Measurements from ENCODE around the gene AKT3. TPM values are rescaled to one million over a fixed set of nuclear protein-coding genes. Genes with fewer than 3 reads are reported as not detected.
"Not testable (repeated sequence)": the region's sequence is repeated elsewhere in the genome, so short reads cannot be mapped to it uniquely, and the experiment has no call there.

Gene AKT3
- total and polyA plus RNA-seq, 5 donors from 2014 or later, result 0.81 to 84.2 (median 2.8) TPM

DNA sequence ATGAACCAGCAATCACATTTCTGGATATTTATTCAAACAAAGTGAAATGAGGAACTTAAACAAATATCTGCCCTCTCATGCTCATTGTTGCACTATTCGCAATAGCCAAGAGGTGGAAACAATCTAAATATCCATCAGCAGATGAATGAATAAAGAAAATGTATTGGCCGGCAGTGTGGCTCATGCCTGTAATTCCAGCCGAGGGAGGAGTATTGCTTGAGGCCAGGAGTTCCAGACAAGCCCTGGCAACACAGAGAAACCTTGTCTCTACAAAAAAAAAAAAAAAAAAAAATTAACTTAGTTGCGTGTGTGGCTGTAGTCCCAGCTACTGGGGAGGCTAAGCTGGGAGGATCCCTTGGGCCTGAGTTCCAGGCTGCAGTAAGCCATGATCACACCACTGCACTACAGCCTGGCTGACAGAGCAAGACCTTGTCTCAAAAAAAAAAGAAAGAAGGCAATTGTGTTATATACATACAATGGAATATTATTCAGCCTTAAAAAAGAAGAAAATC lies 191.4 kb downstream of the AKT3 start:
- no peak for ATAC-seq (ENCODE audit: low read depth in 2 of 2)
- H3K4me3 ChIP-seq (ENCODE audit: low read depth, low read length), result no peak overlapping the region
- H3K27me3 ChIP-seq (ENCODE audit: control insufficient read depth, insufficient read depth, low read length), result no peaks in the 10 kb centered on the region
- Mint-ChIP-seq H3K27me3 (no peaks in the 10 kb centered on the region), H3K4me3 (no peak overlapping the region), H3K36me3 (peaks cover 29% of the 10 kb centered on the region), H3K4me1 (peaks cover 0 to 13% (median 7%) of the 10 kb centered on the region in 4 donors), H3K9me3 (peaks cover 0 to 5% (median 3%) of the 10 kb centered on the region in 7 donors), H3K27ac (no peak overlapping the region)
- H3K36me3 ChIP-seq (ENCODE audit: control insufficient read depth, insufficient read depth, low read length), result peaks cover 11% of the 10 kb centered on the region
- no peaks in the 10 kb centered on the region for H3K9me3 ChIP-seq (ENCODE audit: control insufficient read depth in 2 of 2, low read length in 2 of 2)
- H3K4me1 ChIP-seq (ENCODE audit: control insufficient read depth, insufficient read depth, low read length, poor library complexity, severe bottlenecking), result no peaks in the 10 kb centered on the region
- no peak overlapping the region for H3K27ac ChIP-seq (ENCODE audit: insufficient read depth, low read length, poor library complexity, severe bottlenecking)
- no peak for DNase-seq

- ATAC-seq (ENCODE audit: low read depth in 2 of 2) (no peak), DNase-seq (no peak)
- H3K27me3 Mint-ChIP-seq, result no peaks in the 10 kb centered on the region
- Histone ChIP-seq H3K4me1 (ENCODE audit: control insufficient read depth, insufficient read depth, low read length, poor library complexity, severe bottlenecking) (no peaks in the 10 kb centered on the region), H3K27me3 (ENCODE audit: control insufficient read depth, insufficient read depth, low read length) (no peaks in the 10 kb centered on the region), H3K4me3 (ENCODE audit: low read depth, low read length) (no peak overlapping the region), H3K27ac (ENCODE audit: insufficient read depth, low read length, poor library complexity, severe bottlenecking) (no peak overlapping the region), H3K9me3 (ENCODE audit: control insufficient read depth in 2 of 2, low read length in 2 of 2) (no peaks in the 10 kb centered on the region), H3K36me3 (ENCODE audit: control insufficient read depth, insufficient read depth, low read length) (peaks cover 6% of the 10 kb centered on the region)
- H3K27ac Mint-ChIP-seq, result no peak overlapping the region
- H3K4me3 Mint-ChIP-seq, result no peak overlapping the region
- peaks cover 0 to 15% (median 7%) of the 10 kb centered on the region in 4 donors for H3K4me1 Mint-ChIP-seq
- peaks cover 0 to 7% (median 3%) of the 10 kb centered on the region in 7 donors for H3K9me3 Mint-ChIP-seq
- peaks cover 24% of the 10 kb centered on the region for H3K36me3 Mint-ChIP-seq
These were observed 192.2 kb downstream of the AKT3 start for GRCh38 chr1:243657793-243658192.

DNA sequence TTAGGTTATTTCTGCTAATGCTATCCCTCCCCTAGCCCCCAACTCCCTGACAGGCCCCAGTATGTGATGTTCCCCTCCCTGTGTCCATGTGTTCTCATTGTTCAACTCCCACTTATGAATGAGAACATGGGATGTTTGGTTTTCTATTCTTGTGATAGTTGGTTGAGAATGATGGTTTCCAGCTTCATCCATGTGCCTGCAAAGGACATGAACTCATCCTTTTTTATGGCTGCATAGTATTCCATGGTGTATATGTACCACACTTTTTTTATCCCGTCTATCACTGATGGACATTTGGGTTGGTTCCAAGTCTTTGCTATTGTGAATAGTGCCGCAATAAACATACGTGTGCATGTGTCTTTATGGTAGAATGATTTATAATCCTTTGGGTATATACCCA lies 200.5 kb downstream of the AKT3 start:
- not testable (repeated sequence) for H3K27ac ChIP-seq (ENCODE audit: insufficient read depth, low read length, poor library complexity, severe bottlenecking); H3K27me3 Mint-ChIP-seq; H3K4me3 ChIP-seq (ENCODE audit: low read depth, low read length); ATAC-seq (ENCODE audit: low read depth in 2 of 2); H3K36me3 ChIP-seq (ENCODE audit: control insufficient read depth, insufficient read depth, low read length); H3K4me3 Mint-ChIP-seq; DNase-seq; H3K27me3 ChIP-seq (ENCODE audit: control insufficient read depth, insufficient read depth, low read length); H3K9me3 Mint-ChIP-seq; H3K9me3 ChIP-seq (ENCODE audit: control insufficient read depth in 2 of 2, low read length in 2 of 2); H3K27ac Mint-ChIP-seq; H3K4me1 Mint-ChIP-seq; H3K4me1 ChIP-seq (ENCODE audit: control insufficient read depth, insufficient read depth, low read length, poor library complexity, severe bottlenecking)
- peaks cover 34% of the 10 kb centered on the region for H3K36me3 Mint-ChIP-seq

- Mint-ChIP-seq H3K4me1 (no peaks in the 10 kb centered on the region), H3K36me3 (peaks cover 36% of the 10 kb centered on the region), H3K27me3 (no peaks in the 10 kb centered on the region), H3K4me3 (no peak overlapping the region), H3K27ac (no peak overlapping the region), H3K9me3 (peaks cover 0 to 5% (median 0%) of the 10 kb centered on the region in 7 donors)
- DNase-seq, result no peak
- H3K9me3 ChIP-seq (ENCODE audit: control insufficient read depth in 2 of 2, low read length in 2 of 2), result no peaks in the 10 kb centered on the region
- ATAC-seq (ENCODE audit: low read depth in 2 of 2), result no peak
- no peak overlapping the region for H3K4me3 ChIP-seq (ENCODE audit: low read depth, low read length)
- H3K27me3 ChIP-seq (ENCODE audit: control insufficient read depth, insufficient read depth, low read length), result no peaks in the 10 kb centered on the region
- H3K36me3 ChIP-seq (ENCODE audit: control insufficient read depth, insufficient read depth, low read length), result peaks cover 9% of the 10 kb centered on the region
- no peaks in the 10 kb centered on the region for H3K4me1 ChIP-seq (ENCODE audit: control insufficient read depth, insufficient read depth, low read length, poor library complexity, severe bottlenecking)
- no peak overlapping the region for H3K27ac ChIP-seq (ENCODE audit: insufficient read depth, low read length, poor library complexity, severe bottlenecking)
These were observed 203.2 kb downstream of the AKT3 start for GRCh38 chr1:243646841-243647240.

DNA sequence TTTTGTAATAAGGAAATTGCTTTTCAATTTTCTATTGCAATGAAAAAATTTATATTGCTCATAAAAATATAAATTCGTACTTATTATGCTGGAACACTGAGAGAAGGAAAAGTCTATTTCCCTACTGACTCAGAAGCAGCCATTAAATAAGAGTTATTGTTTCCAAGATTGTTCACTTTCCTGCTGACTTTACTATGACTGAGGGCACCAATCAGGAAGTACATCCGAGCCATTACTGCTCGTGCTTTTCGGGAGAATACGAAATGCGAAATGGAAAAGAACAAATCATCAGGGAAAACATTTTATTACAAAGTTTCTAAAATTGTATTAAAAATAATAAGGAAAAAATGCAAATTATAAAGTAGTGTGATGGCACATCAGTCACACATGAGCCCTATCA lies 204.8 kb downstream of the AKT3 start:
- ATAC-seq (ENCODE audit: low read depth in 2 of 2) (no peak), DNase-seq (no peak)
- no peaks in the 10 kb centered on the region for H3K4me1 Mint-ChIP-seq
- H3K36me3 Mint-ChIP-seq, result peaks cover 29% of the 10 kb centered on the region
- no peak overlapping the region for H3K27ac Mint-ChIP-seq
- Histone ChIP-seq H3K27ac (ENCODE audit: insufficient read depth, low read length, poor library complexity, severe bottlenecking) (no peak overlapping the region), H3K9me3 (ENCODE audit: control insufficient read depth in 2 of 2, low read length in 2 of 2) (no peaks in the 10 kb centered on the region), H3K36me3 (ENCODE audit: control insufficient read depth, insufficient read depth, low read length) (peaks cover 14% of the 10 kb centered on the region), H3K4me1 (ENCODE audit: control insufficient read depth, insufficient read depth, low read length, poor library complexity, severe bottlenecking) (no peaks in the 10 kb centered on the region), H3K4me3 (ENCODE audit: low read depth, low read length) (no peak overlapping the region), H3K27me3 (ENCODE audit: control insufficient read depth, insufficient read depth, low read length) (no peaks in the 10 kb centered on the region)
- no peak overlapping the region for H3K4me3 Mint-ChIP-seq
- no peaks in the 10 kb centered on the region for H3K27me3 Mint-ChIP-seq
- H3K9me3 Mint-ChIP-seq, result peaks cover 0 to 3% (median 0%) of the 10 kb centered on the region in 7 donors

DNA sequence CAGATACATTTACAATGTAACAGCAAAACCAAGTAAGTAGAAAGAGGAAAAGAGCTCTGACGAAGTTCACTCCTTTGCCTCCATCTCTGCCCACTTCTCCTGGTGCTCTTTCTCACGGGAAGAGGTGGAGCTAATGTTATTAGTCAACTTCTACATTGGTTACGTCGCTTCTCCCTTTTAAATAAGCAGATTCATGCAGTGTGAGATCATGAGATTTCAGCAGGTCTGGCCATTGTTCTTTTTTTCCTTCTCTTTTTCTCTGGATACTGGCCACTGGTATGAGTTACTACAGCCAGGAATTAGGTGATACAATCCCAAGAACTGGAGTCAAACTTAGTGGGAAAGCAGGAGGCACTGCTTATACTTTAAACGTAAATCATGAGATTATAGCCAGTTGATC lies 207.1 kb downstream of the AKT3 start:
- no peak overlapping the region for H3K4me3 Mint-ChIP-seq
- DNase-seq (no peak), ATAC-seq (ENCODE audit: low read depth in 2 of 2) (no peak)
- no peak overlapping the region for H3K27ac Mint-ChIP-seq
- H3K36me3 Mint-ChIP-seq, result peaks cover 39% of the 10 kb centered on the region
- H3K36me3 ChIP-seq (ENCODE audit: control insufficient read depth, insufficient read depth, low read length), result peaks cover 22% of the 10 kb centered on the region
- peaks cover 2 to 6% (median 3%) of the 10 kb centered on the region in 4 donors for H3K4me1 Mint-ChIP-seq
- peaks cover 0 to 8% of the 10 kb centered on the region in 2 experiments for H3K9me3 ChIP-seq (ENCODE audit: control insufficient read depth in 2 of 2, low read length in 2 of 2)
- no peaks in the 10 kb centered on the region for H3K4me1 ChIP-seq (ENCODE audit: control insufficient read depth, insufficient read depth, low read length, poor library complexity, severe bottlenecking)
- H3K27ac ChIP-seq (ENCODE audit: insufficient read depth, low read length, poor library complexity, severe bottlenecking), result no peak overlapping the region
- no peaks in the 10 kb centered on the region for H3K27me3 ChIP-seq (ENCODE audit: control insufficient read depth, insufficient read depth, low read length)
- H3K9me3 Mint-ChIP-seq, result peaks cover 0 to 5% (median 0%) of the 10 kb centered on the region in 7 donors
- no peak overlapping the region for H3K4me3 ChIP-seq (ENCODE audit: low read depth, low read length)
- H3K27me3 Mint-ChIP-seq, result no peaks in the 10 kb centered on the region

GRCh38 chr1:243639027-243639658 lies 210.9 kb downstream of the AKT3 start:
- Mint-ChIP-seq H3K9me3 (peaks cover 0 to 5% (median 0%) of the 10 kb centered on the region in 7 donors), H3K27ac (no peak overlapping the region), H3K4me1 (peaks cover 2 to 7% (median 6%) of the 10 kb centered on the region in 4 donors), H3K4me3 (no peak overlapping the region), H3K36me3 (peaks cover 31% of the 10 kb centered on the region), H3K27me3 (no peaks in the 10 kb centered on the region)
- H3K36me3 ChIP-seq (ENCODE audit: control insufficient read depth, insufficient read depth, low read length), result peaks cover 13% of the 10 kb centered on the region
- H3K27ac ChIP-seq (ENCODE audit: insufficient read depth, low read length, poor library complexity, severe bottlenecking), result no peak overlapping the region
- no peak overlapping the region for H3K4me3 ChIP-seq (ENCODE audit: low read depth, low read length)
- H3K27me3 ChIP-seq (ENCODE audit: control insufficient read depth, insufficient read depth, low read length), result no peaks in the 10 kb centered on the region
- H3K4me1 ChIP-seq (ENCODE audit: control insufficient read depth, insufficient read depth, low read length, poor library complexity, severe bottlenecking), result no peaks in the 10 kb centered on the region
- H3K9me3 ChIP-seq (ENCODE audit: control insufficient read depth in 2 of 2, low read length in 2 of 2), result peaks cover 0 to 8% of the 10 kb centered on the region in 2 experiments
- ATAC-seq (ENCODE audit: low read depth in 2 of 2), result no peak
- no peak for DNase-seq

DNA sequence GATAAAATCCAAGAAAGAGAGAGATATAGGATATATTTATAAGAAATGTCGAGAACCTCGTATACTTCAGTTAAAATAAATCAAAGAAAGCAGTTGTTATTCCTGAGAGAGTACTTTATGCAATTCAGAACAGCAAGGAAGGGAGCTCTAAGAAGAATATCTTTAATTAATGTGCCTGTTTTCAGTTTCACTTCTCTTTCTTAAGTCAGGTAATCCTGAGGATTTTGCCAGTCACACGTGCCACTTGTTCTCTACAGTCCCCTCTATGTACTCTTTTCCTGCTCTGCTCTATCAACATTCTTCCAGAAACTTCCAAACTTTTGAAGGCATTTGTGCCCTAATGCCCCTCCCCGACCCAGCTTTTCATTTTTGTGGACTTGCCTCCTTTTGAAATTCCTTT lies 211.9 kb downstream of the AKT3 start:
- H3K4me3 ChIP-seq (ENCODE audit: low read depth, low read length), result no peak overlapping the region
- no peak overlapping the region for H3K27ac ChIP-seq (ENCODE audit: insufficient read depth, low read length, poor library complexity, severe bottlenecking)
- ATAC-seq (ENCODE audit: low read depth in 2 of 2) (no peak), DNase-seq (no peak)
- no peaks in the 10 kb centered on the region for H3K27me3 ChIP-seq (ENCODE audit: control insufficient read depth, insufficient read depth, low read length)
- H3K36me3 ChIP-seq (ENCODE audit: control insufficient read depth, insufficient read depth, low read length), result peaks cover 13% of the 10 kb centered on the region
- H3K27me3 Mint-ChIP-seq, result no peaks in the 10 kb centered on the region
- peaks cover 0 to 5% (median 0%) of the 10 kb centered on the region in 7 donors for H3K9me3 Mint-ChIP-seq
- H3K4me3 Mint-ChIP-seq, result no peak overlapping the region
- H3K9me3 ChIP-seq (ENCODE audit: control insufficient read depth in 2 of 2, low read length in 2 of 2), result peaks cover 0 to 8% of the 10 kb centered on the region in 2 experiments
- no peak overlapping the region for H3K27ac Mint-ChIP-seq
- H3K36me3 Mint-ChIP-seq, result peaks cover 31% of the 10 kb centered on the region
- H3K4me1 Mint-ChIP-seq, result peaks cover 2 to 7% (median 6%) of the 10 kb centered on the region in 4 donors
- H3K4me1 ChIP-seq (ENCODE audit: control insufficient read depth, insufficient read depth, low read length, poor library complexity, severe bottlenecking), result no peaks in the 10 kb centered on the region

Data from CD4-positive, CD25-positive, alpha-beta regulatory T cell (primary cell).